GM19455 (cell line): Measurements from ENCODE around the gene TSKU.
"Not testable (repeated sequence)": the region's sequence is repeated elsewhere in the genome, so short reads cannot be mapped to it uniquely, and the experiment has no call there.

Source experiments
- ATAC-seq: cut with Tn5 transposase; IDR thresholded peaks from one replicate; pipeline ENCODE4 v1.9.1; 2021; ENCODE audit not compliant: unreplicated experiment

TSKU gene

GRCh38 chr11:76823481-76824028 lies 40.4 kb downstream of the TSKU start:
- ATAC-seq = no peak

- ATAC-seq = no peak
Observed at GRCh38 chr11:76824083-76824939, 41.2 kb downstream of the TSKU start.

- no peak for ATAC-seq
Observed at GRCh38 chr11:76824980-76825725, 42.0 kb downstream of the TSKU start.

- ATAC-seq = no peak
Observed at GRCh38 chr11:76825726-76826396, 42.7 kb downstream of the TSKU start.

- not testable (repeated sequence) for ATAC-seq
Observed at GRCh38 chr11:76826508-76826907, 43.4 kb downstream of the TSKU start.

- ATAC-seq = not testable (repeated sequence)
Observed at GRCh38 chr11:76827005-76827404, 43.8 kb downstream of the TSKU start.

GRCh38 chr11:76830639-76831327 lies 47.6 kb downstream of the TSKU start:
- ATAC-seq = no peak

GRCh38 chr11:76831686-76832310 lies 48.6 kb downstream of the TSKU start:
- no peak for ATAC-seq

- no peak for ATAC-seq
Observed at GRCh38 chr11:76832361-76832760, 49.2 kb downstream of the TSKU start.

GRCh38 chr11:76834151-76834550 lies 51.0 kb downstream of the TSKU start:
- no peak for ATAC-seq

GRCh38 chr11:76835036-76835435 lies 51.9 kb downstream of the TSKU start:
- no peak for ATAC-seq

- no peak for ATAC-seq
Observed at GRCh38 chr11:76835928-76836612, 52.9 kb downstream of the TSKU start.

GRCh38 chr11:76836613-76837291 lies 53.6 kb downstream of the TSKU start:
- no peak for ATAC-seq

GRCh38 chr11:76837696-76838677 lies 54.8 kb downstream of the TSKU start:
- no peak for ATAC-seq

- no peak for ATAC-seq
Observed at GRCh38 chr11:76838678-76839068, 55.5 kb downstream of the TSKU start.

GRCh38 chr11:76839311-76839710 lies 56.2 kb downstream of the TSKU start:
- ATAC-seq = no peak

- no peak for ATAC-seq
Observed at GRCh38 chr11:76841923-76842452, 58.8 kb downstream of the TSKU start.

GRCh38 chr11:76843907-76844306 lies 60.8 kb downstream of the TSKU start:
- no peak for ATAC-seq
